Measurements from ENCODE around the gene OSTC.
A peak's percentile ranks its signal among the peaks of the same experiment; 100 is the strongest.
"Not testable (repeated sequence)": the region's sequence is repeated elsewhere in the genome, so short reads cannot be mapped to it uniquely, and the experiment has no call there.

OSTC gene

DNA sequence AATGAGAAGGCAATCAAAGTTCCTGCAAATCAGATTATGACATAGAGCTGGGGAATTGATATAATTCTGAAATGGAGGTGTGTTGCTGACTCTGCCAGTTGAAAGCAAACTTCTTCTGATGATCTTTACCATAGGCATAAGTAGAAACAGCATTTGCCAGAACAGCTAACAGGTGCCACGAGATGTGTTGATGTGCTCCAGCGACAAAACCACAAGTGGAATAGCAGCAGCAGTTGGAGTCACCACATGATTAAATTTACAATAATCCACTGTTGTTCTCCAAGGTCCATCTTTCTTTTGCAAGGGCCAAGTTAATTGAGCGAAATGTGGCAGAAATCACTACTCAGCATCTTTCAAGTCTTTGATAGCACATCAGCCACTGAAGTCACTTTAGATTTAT is 3.7 kb upstream of the OSTC start:
- DNase-seq (ENCODE audit: low spot score) = no peak

DNA sequence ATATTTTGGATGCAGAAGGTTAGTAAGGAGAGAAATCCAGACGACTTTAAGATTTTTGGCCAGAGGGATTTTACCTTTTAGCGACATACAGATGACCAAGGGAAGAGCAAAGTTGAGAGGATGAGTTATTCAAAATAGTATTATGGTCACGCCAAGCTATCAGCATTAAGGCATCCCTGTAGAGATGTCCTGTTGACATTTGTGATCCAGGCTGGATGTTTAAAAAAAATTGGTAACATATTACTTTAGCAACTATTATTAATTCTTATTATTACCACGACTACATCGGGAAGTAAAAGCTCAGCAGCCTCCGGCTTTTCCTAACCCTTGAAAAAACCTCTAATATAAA is 562 bp upstream of the OSTC start:
- no peak for DNase-seq (ENCODE audit: low spot score)

DNA sequence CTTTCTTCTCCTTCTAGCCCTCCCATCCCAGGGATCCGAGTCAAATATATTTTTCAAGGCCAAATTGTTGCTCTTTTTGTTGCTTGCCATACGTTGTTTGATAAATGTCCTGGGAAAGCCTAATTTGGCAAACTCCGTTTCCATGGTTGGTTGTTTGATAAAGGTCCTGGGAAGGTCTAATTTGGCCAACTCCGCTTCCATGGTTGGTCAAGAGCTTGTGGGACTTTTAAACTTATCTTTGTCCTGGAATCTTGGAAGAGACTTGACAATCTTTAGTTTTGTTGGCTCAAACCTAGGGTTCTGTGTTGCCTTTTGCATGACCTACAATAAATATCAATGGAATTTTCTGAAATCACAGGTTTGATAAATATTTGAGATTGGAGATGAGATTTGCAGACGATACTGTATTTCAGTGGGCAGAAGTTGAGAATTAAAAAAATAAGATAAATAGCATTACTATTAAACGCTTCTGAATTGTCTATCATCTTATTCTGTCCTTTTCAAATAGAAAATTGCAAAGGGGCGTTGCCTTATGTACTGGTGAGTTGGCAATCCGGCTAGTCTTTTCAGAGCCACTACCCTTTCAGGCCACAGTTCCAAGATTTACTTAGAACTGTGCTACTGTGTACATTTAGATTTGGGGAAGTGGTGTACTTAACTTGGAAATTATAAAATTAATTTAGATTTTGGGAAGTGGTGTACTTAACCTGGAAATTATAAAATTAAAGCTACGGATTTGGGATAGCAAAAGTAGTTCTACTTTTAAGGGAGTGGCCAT is 804 bp downstream of the OSTC start:
- DNase-seq (ENCODE audit: low spot score) = peak; percentile 36

DNA sequence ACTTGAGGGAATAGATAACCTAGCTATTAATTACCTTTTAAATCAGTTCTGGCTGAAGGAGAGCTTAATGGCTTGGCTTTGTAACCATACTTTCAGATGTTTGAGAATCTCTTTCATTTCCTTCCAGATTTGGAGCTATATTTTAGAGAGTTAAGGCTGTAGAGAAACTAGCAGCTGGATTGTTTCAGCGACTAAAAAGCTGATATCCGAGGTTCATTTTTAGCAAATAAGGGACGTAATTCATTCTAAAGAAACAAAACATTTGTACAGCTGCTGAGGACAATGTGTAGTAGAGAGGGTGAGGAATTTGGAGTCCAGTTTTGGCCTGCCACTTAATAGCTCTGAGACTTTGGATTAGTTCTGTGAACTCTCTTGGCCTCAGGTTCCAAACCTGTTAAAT is 12.2 kb downstream of the OSTC start:
- DNase-seq (ENCODE audit: low spot score) = no peak

DNA sequence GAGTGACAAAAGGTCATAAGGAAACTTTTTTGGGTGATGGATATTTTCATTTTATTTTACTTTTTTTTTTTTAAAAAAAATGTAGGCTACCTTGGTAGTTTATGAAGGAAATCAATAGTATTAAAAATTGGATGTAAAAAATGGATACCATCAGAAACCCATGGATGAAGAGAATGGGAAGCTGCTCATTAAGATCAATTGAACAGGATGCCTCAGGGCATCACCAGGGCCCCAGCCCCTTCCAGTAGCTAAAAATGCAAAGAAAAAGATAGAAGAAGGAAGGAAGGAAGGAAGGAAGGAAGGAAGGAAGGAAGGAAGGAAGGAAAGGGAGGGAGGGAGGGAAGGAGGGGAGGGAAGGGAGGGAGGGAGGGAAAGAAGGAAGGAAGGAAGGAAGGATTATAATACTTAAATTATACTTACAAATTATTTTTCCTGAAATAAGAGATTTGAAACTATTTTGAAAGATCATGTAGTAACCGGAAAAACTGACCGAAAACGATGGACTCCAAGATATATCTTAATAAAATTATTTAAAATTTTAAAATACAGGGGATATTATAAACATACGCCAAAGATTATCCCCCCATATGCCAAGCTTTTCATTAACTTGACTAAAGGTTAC is 24.1 kb downstream of the OSTC start:
- DNase-seq (ENCODE audit: low spot score) = no peak

DNA sequence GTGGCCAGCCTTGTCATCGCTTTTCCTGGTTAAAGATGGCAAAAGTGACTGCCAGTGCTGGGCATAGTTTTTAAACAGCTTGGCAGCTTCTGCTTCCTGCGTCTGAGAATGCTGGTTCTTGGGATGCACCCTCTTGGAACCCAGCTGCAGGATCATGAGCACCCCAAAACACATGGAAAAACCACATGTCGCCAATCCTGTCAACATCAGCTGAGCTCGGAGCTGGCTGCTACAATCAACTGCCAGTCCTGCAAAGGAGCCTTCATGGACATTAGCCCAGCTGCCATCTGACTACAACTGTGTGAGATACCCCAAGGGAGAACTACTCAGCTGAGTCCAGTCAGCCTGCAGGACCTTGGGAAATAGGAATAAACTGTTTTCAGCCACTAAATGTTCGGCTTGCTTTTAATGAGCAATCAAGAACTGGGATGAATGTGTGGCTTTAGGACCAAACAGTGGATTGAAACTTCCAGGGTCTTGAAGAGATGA is 31.0 kb downstream of the OSTC start:
- DNase-seq (ENCODE audit: low spot score) = no peak

DNA sequence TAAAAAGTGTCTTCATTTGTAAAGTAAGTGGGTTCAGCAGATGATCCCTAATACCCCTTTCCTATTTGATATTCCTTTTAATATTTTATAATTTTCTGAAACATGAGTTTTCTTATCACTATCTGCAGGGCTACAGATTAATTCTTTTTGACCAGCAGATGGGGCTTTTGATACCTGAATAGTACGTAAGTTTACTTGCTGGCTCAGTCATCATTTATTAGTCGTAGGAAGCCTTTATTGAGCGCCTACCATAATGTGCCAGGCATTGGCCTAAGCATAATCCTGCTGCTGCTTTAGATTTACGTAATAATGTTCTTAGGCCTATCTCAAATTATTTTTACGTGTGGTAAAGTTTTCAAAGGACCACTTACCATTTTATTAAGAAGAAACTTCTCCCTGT is 33.1 kb downstream of the OSTC start:
- no peak for DNase-seq (ENCODE audit: low spot score)

DNA sequence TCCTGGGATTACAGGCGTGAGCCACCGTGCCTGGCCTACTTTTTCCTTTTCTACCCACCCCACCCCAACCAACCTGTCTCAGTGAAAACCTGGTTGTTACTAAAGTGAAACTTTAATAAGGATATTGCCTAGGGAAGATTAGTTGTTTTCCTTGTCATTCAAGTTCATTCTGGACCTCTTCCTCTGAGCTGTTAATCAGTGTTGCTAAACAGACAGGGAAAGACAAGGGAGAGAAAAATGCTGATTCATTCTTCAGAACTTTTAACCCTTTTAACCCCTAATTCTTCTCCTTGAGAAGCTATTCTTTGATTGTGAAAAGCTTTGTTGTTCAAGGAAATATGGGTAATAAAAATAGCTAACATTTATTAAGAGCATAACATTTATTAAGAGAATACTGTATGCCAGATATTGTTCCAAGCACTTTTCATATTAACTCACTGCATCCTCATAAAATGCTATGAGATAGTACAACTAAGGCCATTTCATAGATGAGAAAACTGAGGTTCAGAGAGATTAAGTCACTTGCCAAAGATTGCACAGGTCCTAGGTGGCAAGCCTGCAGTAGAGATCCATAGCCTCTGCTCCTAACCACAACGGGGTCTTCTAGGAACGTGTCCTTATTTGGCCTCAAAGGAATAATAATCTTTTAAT is 34.8 kb downstream of the OSTC start:
- DNase-seq (ENCODE audit: low spot score) = no peak

DNA sequence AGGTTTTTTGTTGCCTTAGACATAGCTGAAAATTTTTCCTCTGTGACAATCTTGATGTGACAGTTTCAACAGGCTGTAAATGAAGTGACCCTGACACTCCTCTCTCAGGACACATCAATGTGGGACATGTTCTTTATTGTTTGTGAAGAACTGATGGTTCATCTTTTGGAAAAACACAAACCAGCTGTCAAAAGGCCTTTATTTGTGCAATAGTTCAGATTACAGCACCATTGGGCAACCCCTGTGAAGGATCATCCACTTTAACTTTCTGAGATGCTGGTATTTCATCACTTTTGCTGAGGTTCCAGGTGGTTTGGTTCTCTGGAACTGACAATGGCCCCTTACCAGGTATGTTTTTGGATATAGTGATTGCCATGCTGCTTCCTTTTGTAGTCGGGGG is 40.3 kb downstream of the OSTC start:
- DNase-seq (ENCODE audit: low spot score) = no peak

DNA sequence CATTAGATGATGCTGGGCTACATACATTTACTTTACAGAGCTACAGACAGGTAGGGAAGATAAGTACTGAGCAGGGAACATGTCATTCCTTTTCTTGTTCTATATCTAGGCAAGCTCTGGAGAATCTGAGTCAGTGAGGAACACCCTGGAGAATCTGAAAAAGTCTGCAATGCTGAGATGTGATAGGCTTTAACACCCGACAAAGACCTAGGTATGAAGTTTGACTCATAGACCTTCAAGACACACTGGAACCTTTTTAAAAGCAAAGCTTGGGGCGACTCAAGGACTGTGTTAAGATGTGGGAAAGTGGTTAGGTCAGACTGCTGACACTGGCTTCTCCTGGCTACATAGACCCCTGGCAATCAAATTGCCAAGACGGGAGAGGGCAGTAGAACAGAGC is 42.8 kb downstream of the OSTC start:
- no peak for DNase-seq (ENCODE audit: low spot score)

DNA sequence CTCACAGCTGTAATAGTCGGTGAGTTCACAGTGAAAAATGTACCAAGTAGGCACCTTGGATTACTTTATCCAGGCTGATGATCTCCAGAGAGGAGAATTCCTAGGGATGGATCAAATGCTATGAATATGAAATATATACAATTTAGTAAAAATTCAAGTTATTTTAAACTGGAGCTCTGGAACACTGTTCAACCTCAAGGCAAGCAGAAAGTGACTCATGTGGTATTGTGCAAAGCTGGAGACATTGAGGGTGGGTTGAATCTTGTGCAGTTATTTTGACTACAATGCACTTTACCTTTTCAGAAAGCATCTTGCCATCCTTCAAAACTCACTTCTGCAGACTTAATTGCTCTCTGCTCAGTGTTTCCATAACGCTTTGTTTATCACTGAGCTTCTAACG is 43.4 kb downstream of the OSTC start:
- no peak for DNase-seq (ENCODE audit: low spot score)

DNA sequence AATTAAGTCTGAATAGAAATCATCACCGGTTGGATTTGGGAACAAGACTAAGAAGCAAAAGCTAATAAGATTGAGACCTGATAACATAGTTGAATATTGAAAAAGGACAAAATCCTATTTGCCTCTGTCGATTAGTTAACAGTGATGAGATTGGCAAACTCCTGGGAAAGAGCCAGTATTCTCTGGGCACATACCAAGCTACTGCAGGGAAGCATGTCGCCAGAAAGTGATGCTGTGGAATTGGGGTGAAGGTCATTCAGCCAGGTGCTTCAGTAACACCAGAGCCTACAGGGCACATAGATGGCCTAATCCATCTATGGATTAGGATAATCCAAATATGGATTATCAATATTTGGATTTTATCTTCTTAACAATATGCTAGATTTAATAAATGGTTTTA is 44.0 kb downstream of the OSTC start:
- no peak for DNase-seq (ENCODE audit: low spot score)

DNA sequence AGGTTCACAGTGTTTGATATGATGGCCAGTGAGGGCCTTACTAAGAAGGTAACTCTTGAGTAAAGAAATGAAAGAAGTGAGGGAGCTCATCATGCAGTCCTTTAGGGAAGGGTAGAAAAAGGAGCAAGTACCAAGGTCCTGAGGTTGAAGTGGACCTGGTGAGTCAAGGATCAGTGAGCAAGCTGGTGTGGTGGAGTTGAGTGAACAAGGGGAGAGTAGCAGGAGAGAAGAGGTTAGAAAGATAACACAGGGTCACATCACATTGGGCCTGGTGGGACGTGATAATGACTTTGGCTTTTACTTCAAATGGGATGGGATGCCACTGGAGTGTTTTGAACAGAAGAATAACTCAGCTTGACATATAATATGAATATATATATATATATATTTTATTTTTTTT is 44.7 kb downstream of the OSTC start:
- no peak for DNase-seq (ENCODE audit: low spot score)

DNA sequence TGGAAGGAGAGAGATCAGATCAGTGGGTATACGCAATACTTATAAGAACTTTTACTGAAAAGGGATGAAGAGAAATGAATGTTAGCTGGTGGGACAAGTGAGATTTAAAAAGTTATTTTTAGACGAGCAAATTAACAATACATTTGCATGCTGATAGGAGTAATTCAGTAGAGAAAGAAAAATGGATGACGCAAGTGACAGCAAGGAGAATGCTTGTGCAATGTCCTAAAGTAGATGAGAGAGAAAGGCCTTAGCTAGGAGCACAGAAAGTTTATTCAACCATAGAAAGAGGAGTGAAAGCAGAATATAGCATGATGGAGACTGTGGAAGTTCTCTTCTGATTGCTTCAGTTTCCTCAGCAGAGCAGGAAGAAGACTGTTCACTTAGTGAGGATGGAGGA is 45.8 kb downstream of the OSTC start:
- no peak for DNase-seq (ENCODE audit: low spot score)

DNA sequence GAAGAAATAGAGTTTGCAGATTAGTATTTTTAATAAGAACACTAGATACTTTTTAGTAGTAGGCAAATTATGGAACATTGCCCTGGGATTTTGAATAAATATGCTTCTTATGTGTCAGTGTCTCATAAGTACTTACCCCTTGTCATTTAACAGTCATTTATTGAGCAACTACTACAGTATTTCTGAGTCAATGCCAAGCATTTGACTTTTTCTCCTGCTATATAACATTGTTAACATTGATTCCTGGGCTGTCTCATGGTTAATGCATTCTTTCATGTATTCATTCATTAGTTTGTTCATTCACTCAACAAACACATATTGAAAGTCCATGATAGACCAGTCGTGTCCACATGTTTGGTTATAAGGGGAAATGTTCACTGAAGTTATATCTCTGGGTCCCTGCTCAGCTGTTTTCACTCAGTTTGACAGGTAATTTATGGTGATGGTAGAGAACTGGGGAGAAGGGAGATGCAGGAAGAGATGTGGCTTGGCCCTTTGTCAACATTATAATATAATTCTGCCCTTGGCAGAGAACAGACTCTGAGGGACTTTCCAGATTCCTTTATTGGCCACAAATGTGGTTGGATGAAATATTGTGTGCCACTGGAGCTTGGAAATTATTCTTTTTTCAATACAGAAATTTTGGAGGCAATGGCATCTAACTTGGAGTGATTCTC is 49.8 kb downstream of the OSTC start:
- DNase-seq (ENCODE audit: low spot score) = no peak

DNA sequence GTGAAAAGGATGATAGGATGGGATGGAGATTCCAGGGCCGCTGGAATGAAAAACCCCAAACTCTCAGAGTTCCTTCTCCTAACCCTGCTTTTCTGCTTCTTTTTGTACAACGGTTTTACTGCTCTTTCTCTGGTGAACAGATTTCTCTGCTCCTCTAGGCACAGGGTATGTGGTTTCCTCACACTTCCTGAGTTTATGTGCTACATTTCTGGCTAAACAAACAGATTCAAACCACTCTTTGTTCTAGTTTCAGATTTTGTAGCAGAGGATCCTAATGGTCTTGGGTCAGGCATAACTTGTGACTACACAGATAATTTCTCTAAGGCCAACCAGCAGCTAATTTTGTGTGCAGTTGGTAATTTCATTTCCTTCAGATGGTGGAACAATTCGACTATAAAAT is 52.6 kb downstream of the OSTC start:
- no peak for DNase-seq (ENCODE audit: low spot score)

DNA sequence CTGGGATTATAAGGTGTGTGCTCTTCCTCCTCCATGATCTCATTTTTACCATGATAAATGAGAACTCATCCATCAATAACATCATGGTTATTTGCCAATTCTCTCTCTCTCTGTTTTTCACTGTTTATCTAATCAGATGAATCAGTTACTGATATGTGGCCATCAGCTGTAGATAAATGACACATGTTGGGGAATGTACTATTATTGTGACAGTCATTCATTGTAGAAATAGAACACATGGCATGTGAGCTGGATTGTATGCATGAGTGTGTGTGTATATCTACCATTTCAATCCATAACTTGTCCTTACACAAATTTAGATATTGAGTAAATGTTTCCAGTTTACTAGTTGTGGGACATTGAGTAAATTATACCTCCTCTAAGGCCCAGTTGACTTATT is 53.0 kb downstream of the OSTC start:
- DNase-seq (ENCODE audit: low spot score) = no peak

DNA sequence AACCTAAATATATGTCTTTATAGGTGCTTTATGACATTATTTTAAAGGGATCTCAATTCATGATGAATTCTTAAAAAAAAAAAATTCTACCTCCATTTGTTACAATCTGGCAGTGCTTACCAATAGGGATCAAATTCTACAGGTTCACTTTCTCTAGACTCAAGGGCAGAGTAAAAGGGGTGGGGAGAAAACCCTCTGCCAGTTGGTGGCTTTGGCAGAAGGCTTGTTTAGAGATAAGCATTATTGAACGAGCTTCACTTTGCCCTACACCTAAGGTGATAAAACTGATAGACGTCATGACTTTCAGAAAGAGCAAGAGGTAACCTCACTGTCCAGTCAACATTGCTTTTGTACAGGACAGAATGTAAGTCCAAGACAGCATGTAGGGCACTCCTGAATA is 53.6 kb downstream of the OSTC start:
- DNase-seq (ENCODE audit: low spot score) = no peak

DNA sequence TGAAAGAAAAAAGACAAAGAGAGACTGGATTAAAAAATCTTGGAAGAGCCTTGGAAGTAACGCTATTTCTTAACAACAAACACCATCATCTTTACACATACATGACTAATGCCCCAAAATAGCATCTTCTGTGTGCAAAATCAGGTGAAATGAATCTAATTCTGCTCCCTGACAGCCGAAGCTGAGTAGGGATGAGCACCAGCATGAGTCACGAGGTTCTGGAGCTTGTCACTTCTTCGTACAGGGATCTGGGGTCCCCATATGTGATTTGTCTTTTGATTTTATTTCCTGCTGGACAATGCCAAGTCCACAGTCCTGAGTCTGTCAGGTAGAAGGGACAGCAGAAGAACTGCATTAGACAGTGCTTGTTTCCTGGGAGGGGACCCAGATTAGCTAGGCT is 55.9 kb downstream of the OSTC start:
- no peak for DNase-seq (ENCODE audit: low spot score)

DNA sequence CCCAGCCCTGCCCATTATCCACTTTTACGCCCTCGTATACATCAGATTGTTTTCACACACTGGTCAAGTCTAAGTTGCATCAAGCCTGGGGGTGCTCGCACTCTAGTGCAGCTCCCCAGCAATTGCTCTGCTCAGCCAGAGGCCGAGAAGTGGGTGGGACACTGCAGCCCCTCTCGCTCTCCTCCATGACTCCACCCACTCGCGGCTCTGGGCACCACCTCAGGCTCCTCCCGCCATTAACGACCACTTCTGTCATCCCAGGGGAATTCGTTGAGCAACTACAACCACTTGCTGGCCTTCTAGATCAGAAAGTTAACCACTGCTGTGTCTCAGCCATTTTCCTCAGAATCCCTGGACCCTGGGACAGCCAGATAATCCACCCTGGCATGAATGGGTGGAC is 58.8 kb downstream of the OSTC start:
- no peak for DNase-seq (ENCODE audit: low spot score)

DNA sequence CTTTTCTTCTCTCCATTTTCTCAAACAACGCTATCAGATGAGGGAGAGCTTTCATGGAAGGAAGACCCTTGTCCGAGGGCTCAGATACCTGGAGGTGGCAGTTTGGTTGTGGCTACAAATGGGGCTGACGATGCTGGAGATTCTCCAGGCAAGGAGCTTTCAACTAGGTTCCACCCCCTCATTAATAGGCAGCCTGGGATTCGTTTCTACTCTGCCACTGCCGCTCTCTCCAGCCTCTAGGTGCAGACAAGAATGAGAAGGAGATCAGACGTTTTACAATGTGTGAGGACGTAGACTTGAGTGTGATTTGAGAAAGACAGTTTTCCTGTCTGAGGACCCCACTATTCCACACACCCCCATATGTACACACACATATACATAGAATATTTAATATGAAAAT is 59.3 kb downstream of the OSTC start:
- DNase-seq (ENCODE audit: low spot score) = no peak

DNA sequence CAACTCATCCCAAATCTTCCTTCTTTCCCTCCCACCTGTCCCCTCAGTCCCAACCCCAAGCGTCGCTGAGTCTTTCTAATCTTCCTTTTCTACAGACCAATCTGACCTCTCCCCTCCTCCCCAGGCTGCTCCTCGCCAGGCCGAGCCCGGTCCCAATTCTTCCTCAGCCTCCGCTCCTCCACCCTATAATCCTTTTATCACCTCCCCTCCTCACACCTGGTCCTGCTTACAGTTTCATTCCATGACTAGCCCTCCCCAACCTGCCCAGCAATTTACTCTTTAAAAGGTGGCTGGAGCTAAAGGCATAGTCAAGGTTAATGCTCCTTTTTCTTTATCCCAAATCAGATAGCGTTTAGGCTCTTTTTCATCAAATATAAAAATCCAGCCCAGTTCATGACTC is 60.2 kb downstream of the OSTC start:
- DNase-seq (ENCODE audit: low spot score) = not testable (repeated sequence)

DNA sequence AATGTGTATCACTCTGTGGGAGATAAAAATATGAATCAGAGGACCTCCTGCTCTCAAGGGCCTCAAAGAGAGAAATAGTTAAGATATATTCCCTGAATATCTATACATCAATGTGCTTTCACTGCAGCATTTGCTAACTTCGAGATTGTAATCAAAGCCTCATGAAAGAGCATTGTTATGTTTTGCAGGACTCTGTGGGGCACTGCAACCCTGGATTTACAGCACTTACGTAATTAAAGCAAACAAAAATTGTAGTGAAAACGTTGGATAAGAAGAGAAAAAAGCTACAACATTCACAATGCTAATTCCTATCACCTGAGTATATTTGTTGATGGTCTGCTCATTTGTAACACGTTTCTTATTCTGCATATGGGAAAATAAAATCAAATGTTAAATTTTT is 64.5 kb downstream of the OSTC start:
- no peak for DNase-seq (ENCODE audit: low spot score)

Data from AG08396 (cell line).